Calu3 (cell line): ENCODE results near the gene SLIT3. TPM values are rescaled to one million over a fixed set of nuclear protein-coding genes. Genes with fewer than 3 reads are reported as not detected.

Experiments
- BruUV-seq: library from RNA; stranded (reverse); fragments of 400-500 nt; replicated peaks from 2 replicates; lab custom pipeline; 2021; lab: Mats Ljungman, UMichigan
- CTCF ChIA-PET: fragments of 300-600 bp; sonication (Branson Sonifier 250); formaldehyde crosslinking; loops from one replicate; lab custom pipeline; 2022; ENCODE audit warnings: antibody characterized with exemption; lab: Charles Lee
- DNase-seq: peaks from one replicate; pipeline ENCODE4 v3.0.0; 2022
- H3K27ac Mint-ChIP-seq: one replicate; pipeline ENCODE4 v1.8.0; 2022; ENCODE audit warnings: mixed read lengths; ENCODE audit not compliant: unreplicated experiment
- H3K27me3 Mint-ChIP-seq: one replicate; pipeline ENCODE4 v1.8.0; 2022; ENCODE audit warnings: mixed read lengths; ENCODE audit not compliant: unreplicated experiment
- H3K36me3 Mint-ChIP-seq: one replicate; pipeline ENCODE4 v1.8.0; 2022; ENCODE audit warnings: mild to moderate bottlenecking, moderate library complexity, mixed read lengths; ENCODE audit not compliant: insufficient read depth, unreplicated experiment
- H3K4me1 Mint-ChIP-seq: one replicate; pipeline ENCODE4 v1.8.0; 2022; ENCODE audit warnings: mild to moderate bottlenecking, low read depth, mixed read lengths; ENCODE audit not compliant: unreplicated experiment
- H3K4me3 Mint-ChIP-seq: one replicate; pipeline ENCODE4 v1.8.0; 2022; ENCODE audit warnings: mild to moderate bottlenecking, low read depth, moderate library complexity, mixed read lengths; ENCODE audit not compliant: unreplicated experiment
- H3K9me3 Mint-ChIP-seq: one replicate; pipeline ENCODE4 v1.8.0; 2022; ENCODE audit warnings: low read depth, mixed read lengths; ENCODE audit not compliant: unreplicated experiment
- CTCF ChIP-seq: fragments of 200-600 bp; IDR thresholded peaks from one replicate; pipeline ENCODE4 v1.8.0; 2022; ENCODE audit warnings: antibody characterized with exemption; ENCODE audit not compliant: unreplicated experiment
- intact Hi-C: fragments of 100-400 bp; cut with micrococcal nuclease; formaldehyde crosslinking; loops from one replicate; pipeline ENCODE4 v1.10.0; 2022; ENCODE audit not compliant: unreplicated experiment
- total RNA-seq: library from RNA; stranded (reverse); gene quantifications from 2 replicates; pipeline ENCODE4 v1.2.3, GENCODE V29; 2022

SLIT3 gene
- total RNA-seq, 1 experiment from 2014 or later: not detected

- no peaks in the 10 kb centered on the region for H3K36me3 Mint-ChIP-seq
- no peaks in the 10 kb centered on the region for H3K9me3 Mint-ChIP-seq
- no peaks in the 10 kb centered on the region for H3K4me1 Mint-ChIP-seq
- no peak for TF ChIP-seq CTCF
- no peak for DNase-seq
- peaks cover 38% of the 10 kb centered on the region for H3K27me3 Mint-ChIP-seq
- CTCF ChIA-PET: no interaction called here
- intact Hi-C loops: no loop called here
- H3K4me3 Mint-ChIP-seq: no peak overlapping the region
- no peak overlapping the region for H3K27ac Mint-ChIP-seq
- no TSS peak for BruUV-seq
These were observed 617.6 kb downstream of the SLIT3 start for GRCh38 chr5:168683247-168683926.

- CTCF ChIA-PET: no interaction called here
These were observed 619.3 kb downstream of the SLIT3 start for GRCh38 chr5:168681556-168682183.

GRCh38 chr5:168680395-168680794 lies 620.5 kb downstream of the SLIT3 start:
- BruUV-seq: no TSS peak
- TF ChIP-seq CTCF: no peak
- Mint-ChIP-seq H3K27ac (no peak overlapping the region), H3K4me3 (no peak overlapping the region), H3K4me1 (no peaks in the 10 kb centered on the region), H3K27me3 (peaks cover 13% of the 10 kb centered on the region), H3K9me3 (no peaks in the 10 kb centered on the region), H3K36me3 (no peaks in the 10 kb centered on the region)
- intact Hi-C loops: no loop called here
- CTCF ChIA-PET: no interaction called here
- no peak for DNase-seq

More at GRCh38 chr5:168681556-168682183, 619.3 kb downstream of the SLIT3 start:
- Mint-ChIP-seq H3K36me3 (no peaks in the 10 kb centered on the region), H3K27ac (no peak overlapping the region), H3K9me3 (no peaks in the 10 kb centered on the region), H3K27me3 (peaks cover 21% of the 10 kb centered on the region), H3K4me1 (no peaks in the 10 kb centered on the region), H3K4me3 (no peak overlapping the region)
- no peak for DNase-seq
- TF ChIP-seq CTCF: no peak
- intact Hi-C loops: no loop called here
- BruUV-seq: no TSS peak

- peak; percentile 96 for TF ChIP-seq CTCF
- Mint-ChIP-seq H3K9me3 (no peaks in the 10 kb centered on the region), H3K27me3 (peaks cover 13% of the 10 kb centered on the region), H3K27ac (no peak overlapping the region), H3K4me1 (no peaks in the 10 kb centered on the region), H3K4me3 (no peak overlapping the region), H3K36me3 (no peaks in the 10 kb centered on the region)
- DNase-seq: peak; percentile 79
- BruUV-seq: no TSS peak
- CTCF ChIA-PET: no interaction called here
- intact Hi-C loops: loop anchor here (1.0 to 5.0 kb wide), 4 partner anchors 102 to 901 kb away; partner anchors contain the start of gene PANK3
These were observed 621.4 kb downstream of the SLIT3 start for GRCh38 chr5:168679515-168679920.
